Measurements from ENCODE around the gene CCDC160. TPM values are rescaled to one million over a fixed set of nuclear protein-coding genes. Genes with fewer than 3 reads are reported as not detected.

CCDC160 gene
- polyA plus RNA-seq, 1 donor: 0.35 TPM

Other genes starting within 250 kb of the CCDC160 start
- gene PHF6, start 136.1 kb downstream of the CCDC160 start, polyA plus RNA-seq (ENCODE audit: insufficient read length): 18.2 TPM
- 19.0 TPM for gene HPRT1, start 223.0 kb downstream of the CCDC160 start, polyA plus RNA-seq (ENCODE audit: insufficient read length)

All from hindlimb muscle (tissue), 1 donor.